Measurements from ENCODE around the gene NFIL3.
"Not testable (repeated sequence)": the region's sequence is repeated elsewhere in the genome, so short reads cannot be mapped to it uniquely, and the experiment has no call there.

The NFIL3 gene, protein sequence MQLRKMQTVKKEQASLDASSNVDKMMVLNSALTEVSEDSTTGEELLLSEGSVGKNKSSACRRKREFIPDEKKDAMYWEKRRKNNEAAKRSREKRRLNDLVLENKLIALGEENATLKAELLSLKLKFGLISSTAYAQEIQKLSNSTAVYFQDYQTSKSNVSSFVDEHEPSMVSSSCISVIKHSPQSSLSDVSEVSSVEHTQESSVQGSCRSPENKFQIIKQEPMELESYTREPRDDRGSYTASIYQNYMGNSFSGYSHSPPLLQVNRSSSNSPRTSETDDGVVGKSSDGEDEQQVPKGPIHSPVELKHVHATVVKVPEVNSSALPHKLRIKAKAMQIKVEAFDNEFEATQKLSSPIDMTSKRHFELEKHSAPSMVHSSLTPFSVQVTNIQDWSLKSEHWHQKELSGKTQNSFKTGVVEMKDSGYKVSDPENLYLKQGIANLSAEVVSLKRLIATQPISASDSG

DNA sequence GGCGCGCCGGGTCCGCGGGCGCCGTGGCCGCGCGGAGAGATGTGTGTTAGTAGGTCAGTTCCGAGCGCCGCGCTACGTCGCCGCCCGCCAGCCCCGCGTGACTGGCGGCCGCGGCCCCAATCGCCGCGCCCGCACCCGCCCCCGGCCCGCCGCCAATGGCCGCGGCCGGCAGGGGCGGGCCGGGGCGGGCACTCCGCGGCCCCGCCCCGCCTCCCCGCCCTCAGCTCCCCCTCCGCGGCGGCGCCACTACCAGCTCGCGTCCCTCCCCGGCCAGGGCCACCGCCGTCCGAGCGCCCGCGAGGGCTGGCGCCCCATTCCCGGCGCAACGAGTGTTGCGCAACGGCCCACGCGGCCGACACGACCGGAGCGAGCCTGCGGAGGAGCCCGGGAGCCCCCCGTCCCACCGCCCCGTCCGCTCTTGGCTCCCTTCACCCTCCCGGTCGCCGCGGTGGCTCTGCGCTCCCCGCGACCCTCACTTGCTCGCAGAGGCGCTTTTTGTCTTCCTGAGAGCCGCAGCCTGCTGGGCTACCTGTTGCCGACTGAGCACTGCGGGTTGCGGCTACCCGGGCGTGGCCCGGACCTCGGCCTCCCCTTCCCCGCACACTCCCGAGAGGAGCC, at the start of gene NFIL3:
NFIL3 (minus strand) TSS at position 48 of the 618 bp plus-strand sequence. CDS start 13,098 bp downstream, outside the sequence.
- DNase-seq (ENCODE audit: low read depth in 1 of 2, low spot score in 1 of 2), result peak; percentile 22 to 60

DNA sequence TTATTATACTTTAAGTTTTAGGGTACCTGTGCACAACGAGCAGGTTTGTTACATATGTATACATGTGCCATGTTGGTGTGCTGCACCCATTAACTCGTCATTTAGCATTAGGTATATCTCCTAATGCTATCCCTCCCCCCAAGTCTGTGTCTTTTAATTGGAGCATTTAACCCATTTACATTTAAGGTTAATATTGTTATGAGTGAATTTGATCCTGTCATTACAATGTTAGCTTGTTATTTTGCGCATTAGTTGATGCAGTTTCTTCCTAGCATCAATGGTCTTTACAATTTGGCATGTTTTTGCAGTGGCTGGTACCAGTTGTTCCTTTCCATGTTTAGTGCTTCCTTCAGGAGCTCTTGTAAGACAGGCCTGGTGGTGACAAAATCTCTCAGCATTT, 47.9 kb upstream of the NFIL3 start:
- not testable (repeated sequence) for DNase-seq (ENCODE audit: low read depth in 1 of 2, low spot score in 1 of 2)

DNA sequence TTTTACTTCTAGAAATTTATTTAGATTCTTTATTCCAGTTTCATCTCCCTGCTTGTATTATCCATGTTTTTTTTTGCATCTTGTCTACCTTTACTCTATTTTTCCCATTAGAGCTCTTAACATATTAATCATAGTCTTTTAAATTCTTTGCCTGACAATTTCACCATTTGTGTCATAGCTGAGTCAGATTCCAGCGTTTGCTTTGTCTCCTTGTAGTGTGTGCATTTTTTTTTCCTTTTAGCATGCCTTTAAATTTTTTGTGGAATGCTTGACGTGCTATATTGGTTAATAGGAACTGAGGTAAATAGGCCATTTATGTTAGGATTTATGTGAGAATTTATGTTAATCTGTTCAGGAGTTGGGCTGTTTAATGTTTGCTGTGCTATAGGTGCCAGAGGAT, 41.8 kb upstream of the NFIL3 start:
- DNase-seq (ENCODE audit: low read depth in 1 of 2, low spot score in 1 of 2), result no peak

DNA sequence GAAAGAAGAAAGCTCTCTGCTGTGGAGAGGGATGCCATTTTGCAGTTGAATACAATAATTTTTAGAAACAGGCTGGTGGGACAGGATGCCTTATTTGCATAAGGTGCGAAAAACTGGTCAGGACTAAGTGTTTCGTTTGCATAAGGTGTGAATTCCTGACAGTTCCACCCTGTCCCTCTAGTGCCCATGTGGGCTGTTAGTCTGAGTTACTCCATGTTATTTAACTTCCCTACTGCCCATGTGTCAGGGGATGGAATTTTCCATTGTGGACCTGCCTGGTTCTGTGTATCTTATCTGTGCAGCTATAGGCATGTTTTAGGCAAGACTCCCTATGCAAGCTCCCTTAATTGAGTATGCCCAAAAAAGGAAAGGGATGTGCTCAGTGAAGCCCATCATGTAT, 35.3 kb upstream of the NFIL3 start:
- DNase-seq (ENCODE audit: low read depth in 1 of 2, low spot score in 1 of 2), result no peak

DNA sequence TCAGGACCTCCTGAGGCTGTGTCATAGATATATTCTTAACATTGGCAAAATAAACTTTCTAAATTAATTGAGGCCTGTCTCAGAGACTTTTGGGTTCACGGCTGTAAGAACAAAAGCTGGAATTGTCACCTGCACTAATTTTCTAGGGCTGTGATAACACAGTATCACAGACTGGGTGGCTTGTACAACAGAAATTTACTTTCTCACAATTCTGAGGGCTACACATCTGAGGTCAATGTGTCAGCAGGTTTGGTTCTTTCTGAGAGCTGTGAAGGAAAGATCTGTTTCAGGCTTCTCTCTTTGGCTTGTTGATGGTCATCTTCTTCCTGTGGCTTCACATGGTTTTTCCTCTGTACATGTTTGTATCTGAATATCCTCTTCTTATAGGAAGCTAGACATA, 29.2 kb upstream of the NFIL3 start:
- DNase-seq (ENCODE audit: low read depth in 1 of 2, low spot score in 1 of 2), result no peak

DNA sequence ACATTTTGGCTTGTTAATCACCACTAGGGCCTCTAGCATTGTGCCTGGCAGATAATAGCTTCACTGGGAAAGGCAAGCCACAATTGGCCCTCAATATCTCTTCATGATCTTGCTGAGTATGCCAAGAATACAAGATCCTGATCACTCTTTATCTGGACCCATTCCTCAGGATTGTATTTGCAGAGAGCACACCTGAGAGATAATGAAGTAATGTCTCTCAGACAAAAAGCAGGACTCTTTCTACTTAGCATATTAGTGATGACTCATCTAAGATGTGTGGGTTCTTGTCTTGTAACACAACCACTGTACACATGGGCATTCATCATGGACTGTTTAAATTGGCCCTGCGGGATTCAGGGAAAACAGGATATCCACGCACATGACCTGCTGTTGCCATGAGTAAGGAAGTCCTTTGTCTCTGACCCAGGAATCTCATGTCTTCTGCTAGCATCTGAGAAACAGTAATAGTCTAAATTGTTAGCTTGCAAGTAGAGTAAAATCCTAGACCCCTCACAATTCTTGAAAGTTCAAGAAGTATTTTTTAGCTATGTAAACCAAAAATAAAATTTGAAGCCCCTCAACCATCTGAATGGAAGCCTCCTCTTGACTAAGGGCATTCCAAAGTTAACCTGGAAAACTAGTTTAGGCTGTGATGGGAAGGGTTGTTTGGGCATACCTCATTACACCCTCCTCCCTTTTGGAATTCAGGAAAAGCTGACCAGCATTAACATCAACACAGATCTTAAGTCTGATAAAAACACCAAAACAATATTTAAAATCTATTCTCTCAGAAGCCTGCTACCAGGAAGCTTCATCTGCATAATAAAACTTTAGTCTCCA, 28.0 kb upstream of the NFIL3 start:
- DNase-seq (ENCODE audit: low read depth in 1 of 2, low spot score in 1 of 2), result no peak

DNA sequence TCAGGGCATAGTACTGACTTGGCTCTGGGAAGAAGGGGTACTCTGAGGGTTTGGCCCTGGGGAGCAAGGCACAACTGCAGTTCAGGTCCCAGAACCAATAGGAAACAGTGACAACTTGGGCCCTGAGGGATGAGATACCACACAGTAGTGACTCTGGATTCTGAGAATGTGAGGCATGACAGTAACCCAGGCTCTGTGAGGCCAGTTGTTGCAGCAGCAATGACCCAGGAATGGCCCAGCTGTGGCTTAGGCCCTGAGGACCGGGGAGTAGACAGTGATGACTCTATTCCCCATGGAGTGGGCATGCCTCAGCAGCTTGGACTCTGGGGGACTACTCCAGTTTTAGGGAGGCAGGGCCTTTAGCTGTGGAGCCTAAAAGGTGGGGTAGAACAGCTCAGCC, 21.5 kb upstream of the NFIL3 start:
- DNase-seq (ENCODE audit: low read depth in 1 of 2, low spot score in 1 of 2), result no peak

DNA sequence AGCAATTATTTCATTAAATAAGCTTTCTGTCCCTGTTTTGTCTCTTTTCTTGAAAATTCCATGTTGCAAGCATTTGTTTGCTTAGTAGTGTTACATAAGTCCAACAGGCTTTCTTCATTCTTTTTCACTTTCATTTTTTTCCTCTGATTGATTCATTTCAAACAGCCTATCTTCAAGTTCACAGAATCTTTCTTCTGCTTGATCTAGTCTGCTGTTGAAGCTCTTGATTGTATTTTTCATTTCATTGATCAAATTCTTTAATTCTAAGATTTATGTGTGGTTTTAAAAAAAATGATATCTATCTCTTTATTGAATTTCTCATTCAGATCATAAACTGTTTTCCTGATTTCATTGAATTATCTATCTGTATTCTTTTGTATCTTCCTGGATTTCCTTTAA, 20.4 kb upstream of the NFIL3 start:
- no peak for DNase-seq (ENCODE audit: low read depth in 1 of 2, low spot score in 1 of 2)

DNA sequence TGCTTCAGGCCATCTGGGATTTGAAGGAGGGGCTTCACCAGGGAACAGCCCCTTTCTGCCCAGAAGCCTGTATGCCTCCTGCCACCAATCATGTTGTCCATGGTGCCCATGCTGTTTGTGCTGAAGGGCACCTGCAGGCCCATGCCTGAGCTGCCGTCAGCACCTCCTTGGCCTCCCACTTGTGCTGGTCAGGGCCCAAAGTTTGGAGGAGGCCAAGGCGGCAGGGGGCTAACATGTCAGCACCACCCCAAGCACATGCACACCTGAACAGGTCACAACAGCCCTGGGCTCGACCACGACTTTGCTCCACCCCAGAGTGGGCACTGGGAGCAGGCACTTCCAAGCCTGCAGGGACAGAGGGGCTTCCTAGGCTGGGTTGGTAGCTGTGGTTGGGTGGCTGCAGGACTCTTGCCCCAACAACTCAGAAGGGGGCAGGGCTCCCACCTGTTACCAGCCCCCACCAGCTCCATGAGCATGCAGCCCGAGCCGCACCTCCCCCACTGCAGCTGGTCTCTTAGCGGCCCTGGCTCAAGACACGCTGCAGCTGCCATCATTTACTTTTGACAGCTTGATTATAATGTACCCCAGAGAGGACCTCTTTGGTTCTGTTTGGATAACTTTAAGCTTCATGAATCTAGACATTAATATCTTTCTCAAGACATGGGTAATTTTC, 19.8 kb upstream of the NFIL3 start:
- no peak for DNase-seq (ENCODE audit: low read depth in 1 of 2, low spot score in 1 of 2)

DNA sequence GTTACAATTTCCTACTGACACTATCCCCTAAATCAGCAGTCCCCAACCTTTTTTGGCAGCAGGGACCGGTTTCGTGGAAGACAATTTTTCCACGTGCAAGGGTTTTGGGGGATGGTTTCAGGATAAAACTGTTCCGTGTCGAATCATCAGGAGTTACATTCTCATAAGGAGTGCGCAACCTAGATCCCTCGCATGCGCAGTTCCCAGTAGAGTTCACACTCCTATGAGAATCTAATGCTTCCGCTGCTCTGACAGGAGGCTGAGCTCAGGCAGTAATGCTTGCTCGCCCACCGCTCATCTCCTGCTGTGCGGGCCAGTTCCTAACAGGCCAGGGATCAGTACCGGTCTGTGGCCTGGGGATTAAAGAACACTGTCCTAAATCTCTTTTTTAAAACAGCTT, 13.2 kb upstream of the NFIL3 start:
- DNase-seq (ENCODE audit: low read depth in 1 of 2, low spot score in 1 of 2), result no peak

DNA sequence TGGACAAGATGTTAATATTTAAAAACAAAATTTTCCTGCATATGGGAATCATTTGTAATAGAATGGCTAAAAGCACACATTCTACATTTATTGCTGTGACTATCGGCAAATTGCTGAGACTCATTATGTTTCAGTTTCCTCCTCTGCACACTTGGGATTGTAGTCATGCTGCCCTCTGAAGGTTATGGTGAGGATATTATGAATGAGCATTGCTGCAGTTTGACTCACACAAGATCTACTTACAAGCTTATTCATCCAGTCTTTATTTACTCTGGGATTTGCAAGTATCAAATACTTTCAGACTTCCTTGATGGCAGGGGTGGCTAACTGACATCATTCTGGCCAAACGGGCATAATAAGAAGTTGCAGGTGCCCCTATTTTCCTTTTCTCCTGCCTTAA, 9.5 kb upstream of the NFIL3 start:
- DNase-seq (ENCODE audit: low read depth in 1 of 2, low spot score in 1 of 2), result no peak

DNA sequence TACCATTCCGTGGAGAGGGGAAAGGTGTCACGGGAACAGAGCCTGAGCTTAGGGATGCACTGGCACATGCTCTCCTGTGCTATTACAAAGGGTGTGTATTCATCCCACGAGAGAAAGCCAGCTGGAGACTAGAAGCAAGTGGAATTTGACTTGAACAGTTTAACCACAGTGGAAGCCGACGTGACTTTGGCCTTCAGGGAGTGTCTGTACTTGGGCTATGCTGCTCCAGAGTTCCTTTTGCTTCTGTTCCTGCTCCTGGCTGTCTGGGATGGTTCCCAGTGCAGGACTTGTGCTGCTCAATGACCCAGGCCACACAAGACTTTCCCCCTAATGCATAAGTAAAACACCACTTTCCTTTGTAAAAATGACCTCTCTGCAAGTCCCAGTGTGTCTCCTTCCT, 7.9 kb upstream of the NFIL3 start:
- DNase-seq (ENCODE audit: low read depth in 1 of 2, low spot score in 1 of 2), result no peak

DNA sequence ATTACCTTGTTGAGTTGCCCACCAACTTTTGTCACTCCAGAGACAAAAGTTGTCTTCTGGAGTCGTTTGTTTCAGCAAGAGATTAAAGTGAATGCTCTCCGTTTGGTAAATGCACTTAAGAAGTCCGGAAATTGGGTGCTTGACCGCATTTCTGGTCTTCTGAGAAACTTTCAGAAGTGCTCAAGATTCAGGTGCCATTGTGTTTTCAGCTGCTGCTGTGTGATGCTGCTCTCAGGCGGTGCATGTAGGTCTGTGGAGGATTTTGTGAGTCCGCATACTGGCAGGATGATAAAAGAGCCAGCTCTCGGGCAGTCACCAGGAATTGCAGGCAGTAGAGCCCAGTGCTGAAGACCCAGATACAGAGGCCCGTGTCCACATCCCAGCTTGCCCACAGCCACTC, 5.9 kb upstream of the NFIL3 start:
- DNase-seq (ENCODE audit: low read depth in 1 of 2, low spot score in 1 of 2), result no peak

DNA sequence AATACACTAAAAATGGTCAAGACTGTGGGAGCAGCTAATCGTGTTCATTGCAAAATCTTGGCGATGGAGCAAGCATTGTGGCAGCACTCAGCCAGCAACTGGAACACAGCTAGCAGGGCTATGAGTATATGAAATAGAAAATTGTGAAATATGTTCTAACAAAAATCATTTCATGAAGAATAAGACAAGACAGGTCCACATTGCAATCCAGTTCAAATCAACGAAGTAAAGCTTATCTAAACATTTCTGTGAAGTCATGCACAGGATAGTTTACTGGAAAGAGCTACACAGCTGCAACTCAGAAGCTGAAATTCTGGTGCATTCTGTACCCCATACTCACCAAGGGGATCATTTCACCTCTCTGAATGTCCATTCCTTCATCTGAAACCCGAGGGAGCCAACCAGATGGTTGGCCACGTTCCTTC, 5.3 kb upstream of the NFIL3 start:
- no peak for DNase-seq (ENCODE audit: low read depth in 1 of 2, low spot score in 1 of 2)

DNA sequence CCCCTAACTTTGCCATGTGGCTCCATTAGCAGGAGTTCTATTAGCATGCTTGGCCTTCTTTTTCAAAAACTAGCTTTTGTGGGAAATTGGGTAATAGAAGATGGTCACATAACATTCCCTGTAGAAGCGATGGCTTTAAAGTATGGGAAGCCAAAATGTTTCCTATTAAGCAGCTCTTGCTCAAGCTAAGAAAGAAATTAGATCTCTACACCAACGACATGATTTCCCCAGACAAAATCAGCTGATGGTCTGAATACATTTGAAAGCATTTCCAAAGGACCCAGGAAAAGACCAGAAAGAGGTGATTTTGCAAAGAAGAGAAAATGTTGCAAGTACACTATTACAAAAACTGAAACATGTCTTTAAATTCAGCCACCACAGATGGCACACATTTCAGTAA, 4.8 kb upstream of the NFIL3 start:
- no peak for DNase-seq (ENCODE audit: low read depth in 1 of 2, low spot score in 1 of 2)

DNA sequence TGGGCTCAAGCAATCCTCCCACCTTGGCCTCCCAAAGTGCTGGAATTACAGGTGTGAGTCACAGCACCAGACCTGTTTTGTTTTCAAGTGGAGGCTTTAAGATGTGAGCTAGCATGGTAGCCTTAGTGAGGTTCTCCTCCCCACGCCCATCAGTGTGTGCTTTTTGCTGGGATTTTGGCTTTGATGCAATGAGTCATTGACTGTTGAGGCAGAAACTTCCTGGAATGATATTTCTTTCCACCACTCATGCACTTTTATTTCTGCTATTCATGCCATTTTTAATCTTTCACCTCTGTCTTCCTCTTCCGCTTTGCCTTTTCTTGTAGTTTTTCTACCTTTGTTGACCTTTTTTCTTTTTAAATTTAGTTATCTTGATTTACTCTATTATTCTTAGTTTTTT, 4.2 kb upstream of the NFIL3 start:
- no peak for DNase-seq (ENCODE audit: low read depth in 1 of 2, low spot score in 1 of 2)

DNA sequence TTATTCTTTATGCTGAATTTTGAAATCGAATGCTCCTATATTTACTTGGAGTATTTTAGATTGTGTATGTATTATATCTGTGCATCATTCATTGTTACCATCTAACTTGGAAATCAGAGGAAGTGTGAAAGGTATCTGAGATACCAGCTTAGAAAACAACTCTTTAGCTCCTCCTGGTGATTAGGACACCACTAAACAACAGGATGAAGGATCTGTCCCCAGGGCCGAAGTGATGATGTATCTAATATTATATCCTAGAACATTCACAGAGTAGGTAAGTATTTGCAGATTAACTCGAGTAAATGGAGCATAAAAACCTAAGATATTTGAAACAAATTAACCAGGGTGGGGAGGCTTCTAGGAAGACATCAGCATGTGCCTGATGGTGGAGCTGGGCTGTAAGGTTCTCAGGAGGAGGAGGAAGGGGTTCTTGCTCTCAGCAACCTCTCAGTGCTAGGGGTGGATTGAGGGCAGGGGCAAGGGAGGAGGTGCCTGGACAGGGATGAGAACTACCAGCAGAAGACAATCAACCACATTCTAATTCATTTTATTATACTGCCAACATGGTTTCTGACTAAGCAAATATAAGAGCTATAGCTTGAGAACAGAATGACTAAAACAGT, 2.6 kb upstream of the NFIL3 start:
- DNase-seq (ENCODE audit: low read depth in 1 of 2, low spot score in 1 of 2), result no peak

DNA sequence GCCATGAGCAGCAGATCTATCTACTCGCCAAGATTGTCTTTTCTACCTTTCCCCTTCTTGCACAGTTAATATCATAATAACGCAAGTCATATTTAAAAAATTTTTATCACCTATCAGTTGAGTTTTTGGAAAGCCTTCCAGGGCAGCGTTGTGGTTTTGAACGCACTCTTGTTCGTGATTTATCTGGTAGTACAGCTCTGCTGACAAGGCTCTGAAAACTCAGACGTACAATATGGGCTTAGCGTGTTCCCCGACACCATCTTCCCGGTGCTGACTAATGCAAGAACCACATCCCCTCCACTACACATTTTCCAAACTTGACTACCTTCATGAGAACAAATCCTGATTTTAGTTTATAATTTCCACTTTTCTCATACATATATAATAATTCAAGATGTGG, 1.6 kb upstream of the NFIL3 start:
- no peak for DNase-seq (ENCODE audit: low read depth in 1 of 2, low spot score in 1 of 2)

DNA sequence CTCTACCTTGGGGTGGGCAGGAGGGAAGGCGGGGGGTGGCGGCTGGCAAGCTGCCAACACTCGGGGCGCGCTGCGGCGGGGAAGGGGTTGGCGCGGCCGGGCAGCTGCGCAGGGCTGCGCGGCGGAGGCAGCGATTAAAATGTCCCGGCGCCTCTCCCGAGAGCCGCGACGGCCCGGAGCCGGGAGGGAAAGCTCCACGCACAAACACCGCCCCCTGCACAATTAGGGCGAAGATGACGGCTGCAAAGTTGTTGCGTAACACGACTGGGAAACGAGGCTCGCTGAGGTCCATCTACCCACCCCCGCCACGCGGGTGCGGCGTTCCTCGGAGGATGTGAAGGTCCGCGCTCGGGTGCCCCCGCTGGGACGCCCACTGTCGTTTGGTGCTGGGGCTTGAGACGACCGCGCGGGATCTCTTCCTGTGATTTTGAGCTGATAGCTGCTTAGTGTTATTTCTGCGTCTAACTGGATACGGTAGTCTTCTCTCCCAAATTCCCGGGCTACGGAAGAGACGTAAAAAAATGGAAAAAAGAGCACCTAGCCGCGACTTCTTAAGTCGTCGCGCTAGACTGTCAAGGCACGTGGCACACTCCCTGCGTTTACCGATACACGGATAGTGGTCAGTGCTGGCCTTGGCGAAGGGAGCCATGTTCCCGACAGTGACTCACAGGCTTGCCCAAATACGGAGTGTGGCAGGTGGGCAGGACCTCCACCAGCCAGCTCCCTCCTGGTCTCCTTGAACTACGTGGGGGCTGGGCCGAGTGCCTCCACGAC, 958 bp upstream of the NFIL3 start:
- DNase-seq (ENCODE audit: low read depth in 1 of 2, low spot score in 1 of 2), result peak in 1 of 2 donors; percentile 41
